Activated CD8-positive, alpha-beta memory T cell treated with anti-CD3 and anti-CD28 coated beads, Interleukin-2, amount 50 U/mL, for 1 hour (primary cell): ENCODE results near the gene GRAP.
A peak's percentile ranks its signal among the peaks of the same experiment; 100 is the strongest.

ENCODE experiments used
- DNase-seq: peaks from one replicate; pipeline ENCODE4 v3.0.0-alpha.2; 2020; ENCODE audit errors: extremely low read depth

GRAP gene

GRCh38 chr17:19002805-19003542 lies 43.8 kb downstream of the GRAP start:
- no peak for DNase-seq

- no peak for DNase-seq
These were observed 44.7 kb downstream of the GRAP start for GRCh38 chr17:19001907-19002590.

- DNase-seq, result no peak
These were observed 46.0 kb downstream of the GRAP start for GRCh38 chr17:19000531-19001325.

GRCh38 chr17:18999911-19000310 lies 46.8 kb downstream of the GRAP start:
- DNase-seq, result no peak

GRCh38 chr17:18999394-18999793 lies 47.4 kb downstream of the GRAP start:
- DNase-seq, result no peak

- no peak for DNase-seq
These were observed 49.0 kb downstream of the GRAP start for GRCh38 chr17:18997650-18998196.

- DNase-seq, result no peak
These were observed 50.3 kb downstream of the GRAP start for GRCh38 chr17:18996458-18996857.

- no peak for DNase-seq
These were observed 51.5 kb downstream of the GRAP start for GRCh38 chr17:18995220-18995619.

GRCh38 chr17:18994631-18995030 lies 52.1 kb downstream of the GRAP start:
- no peak for DNase-seq

- DNase-seq, result no peak
These were observed 52.7 kb downstream of the GRAP start for GRCh38 chr17:18993905-18994526.

- DNase-seq, result peak; percentile 23
These were observed 54.2 kb downstream of the GRAP start for GRCh38 chr17:18992454-18993130.

GRCh38 chr17:18991531-18992315 lies 55.0 kb downstream of the GRAP start:
- no peak for DNase-seq

- DNase-seq, result no peak
These were observed 56.4 kb downstream of the GRAP start for GRCh38 chr17:18990331-18990730.

- DNase-seq, result no peak
These were observed 58.1 kb downstream of the GRAP start for GRCh38 chr17:18988546-18989173.

GRCh38 chr17:18987862-18988545 lies 58.8 kb downstream of the GRAP start:
- no peak for DNase-seq

- no peak for DNase-seq
These were observed 59.5 kb downstream of the GRAP start for GRCh38 chr17:18987230-18987610.

GRCh38 chr17:18986541-18987229 lies 60.1 kb downstream of the GRAP start:
- DNase-seq, result no peak

- DNase-seq, result no peak
These were observed 61.3 kb downstream of the GRAP start for GRCh38 chr17:18985475-18985874.
